K562 (cell line): ENCODE measurements around the gene GPR32. TPM values are rescaled to one million over a fixed set of nuclear protein-coding genes. Genes with fewer than 3 reads are reported as not detected.

Experiments used
- ATAC-seq: fragments of 200-7000 bp; cut with Tn5 transposase; 3 replicates; pipeline ENCODE4 v1.9.1; 2020; ENCODE audit warnings: moderate library complexity
- BruUV-seq: library from RNA; stranded (reverse); fragments of 400-500 nt; replicated peaks from 2 replicates; lab custom pipeline; 2021; lab: Mats Ljungman, UMichigan
- CTCF ChIA-PET: fragments of 300-600 bp; formaldehyde crosslinking; extraction: SDS; loops from one replicate; lab custom pipeline; 2021; ENCODE audit warnings: low intra/inter-chr PET ratio; lab: Yijun Ruan, JAX
- POLR2A ChIA-PET: fragments of 300-600, 350-650 bp; sonication (Branson Sonifier 250); formaldehyde crosslinking; extraction: SDS; loops from one replicate; lab custom pipeline; 2021; ENCODE audit warnings: antibody characterized with exemption, inconsistent platforms; lab: Yijun Ruan, JAX
- DNase-seq, 4 experiments: peaks; one replicate each; pipeline versions ENCODE4 v3.0.0 to v3.0.0-alpha.2; 2011 to 2018; ENCODE audit warnings: low spot score in 3 of 4, mixed read lengths in 3 of 4; ENCODE audit errors: extremely low read depth in 1 of 4
- FAIRE-seq: peaks from 2 replicates; lab custom pipeline; 2011; peaks lifted over from hg19 to GRCh38; lab: Jason Lieb, UNC
- H2AFZ ChIP-seq: 2 replicates; pipeline ENCODE4 v1.6.0; 2011; ENCODE audit warnings: low read depth, low read length, control low read depth, inconsistent platforms
- H3K27ac ChIP-seq: fragments of 200-600 bp; 3 replicates; pipeline ENCODE4 v1.8.0; 2011; ENCODE audit warnings: low read depth, mild to moderate bottlenecking, control low read depth, inconsistent platforms, low read length, moderate library complexity, mixed read lengths; ENCODE audit errors: extremely low read depth
- H3K27me3 ChIP-seq, 2 experiments: fragments of 300-600 bp in 1 of 2; 2 replicates in 1 of 2; 3 replicates in 1 of 2; pipeline versions ENCODE4 v1.6.0 to v1.8.0; 2011; ENCODE audit warnings: inconsistent platforms in 2 of 2, low read length in 2 of 2, mild to moderate bottlenecking in 1 of 2, mixed read lengths in 1 of 2, moderate library complexity in 1 of 2; ENCODE audit not compliant: control insufficient read depth in 2 of 2, insufficient read depth in 2 of 2
- H3K36me3 ChIP-seq: fragments of 300-600 bp; 3 replicates; pipeline ENCODE4 v1.8.0; 2011; ENCODE audit warnings: mild to moderate bottlenecking, low read length, inconsistent platforms; ENCODE audit not compliant: control insufficient read depth, insufficient read depth
- H3K4me1 ChIP-seq, 2 experiments: fragments of 200-600 bp in 1 of 2; replicated peaks in 1 of 2; 2 replicates in 1 of 2; 3 replicates in 1 of 2; pipeline versions ENCODE4 v1.5.1 to v1.8.0; 2011; ENCODE audit warnings: inconsistent platforms in 2 of 2, low read length in 2 of 2, mild to moderate bottlenecking in 1 of 2, mixed read lengths in 1 of 2, moderate library complexity in 1 of 2; ENCODE audit not compliant: control insufficient read depth in 2 of 2, insufficient read depth in 2 of 2
- H3K4me2 ChIP-seq: 2 replicates; pipeline ENCODE4 v1.6.1; 2011; ENCODE audit warnings: low read length, control low read depth, inconsistent platforms, mixed read lengths; ENCODE audit not compliant: insufficient read depth
- H3K4me3 ChIP-seq: fragments of 200-600 bp; sonication (generic), shearing (Covaris generic); 2 replicates; pipeline ENCODE4 v1.5.1; 2016; ENCODE audit warnings: control low read depth, inconsistent platforms
- H3K79me2 ChIP-seq: fragments of 200-600 bp; 3 replicates; pipeline ENCODE4 v1.8.0; 2011; ENCODE audit warnings: low read length, inconsistent platforms; ENCODE audit not compliant: control insufficient read depth, insufficient read depth
- H3K9ac ChIP-seq, 2 experiments: 2 replicates each; pipeline versions ENCODE4 v1.6.0 to v1.6.1; 2011; ENCODE audit warnings: low read depth in 2 of 2, low read length in 2 of 2, control low read depth in 1 of 2, inconsistent platforms in 1 of 2, mild to moderate bottlenecking in 1 of 2, mixed read lengths in 1 of 2; ENCODE audit not compliant: insufficient read depth in 1 of 2
- H3K9me1 ChIP-seq: one replicate; pipeline ENCODE4 v1.6.0; 2011; ENCODE audit warnings: inconsistent platforms, mild to moderate bottlenecking, low read length, moderate library complexity; ENCODE audit not compliant: control insufficient read depth, insufficient read depth
- H3K9me3 ChIP-seq: replicated peaks from 2 replicates; pipeline ENCODE4 v1.5.1; 2011; ENCODE audit warnings: low read depth, low read length, inconsistent platforms; ENCODE audit not compliant: control insufficient read depth, insufficient read depth
- H4K20me1 ChIP-seq: replicated peaks from 2 replicates; pipeline ENCODE4 v1.6.1; 2011; ENCODE audit warnings: low read length, inconsistent platforms, mixed read lengths; ENCODE audit not compliant: control insufficient read depth, insufficient read depth
- CUX1 ChIP-seq: fragments of 200-800 bp; sonication (Bioruptor generic); IDR thresholded peaks from 2 replicates; pipeline ENCODE4 v1.6.1; 2016; ENCODE audit warnings: missing genetic modification characterization, missing compliant biosample characterization
- EZH2 ChIP-seq: IDR thresholded peaks from 2 replicates; pipeline ENCODE4 v1.6.1; 2012; ENCODE audit warnings: low read depth, mild to moderate bottlenecking, inconsistent platforms, low read length, borderline replicate concordance
- RBM14 ChIP-seq: fragments of 200-400 bp; formaldehyde crosslinking; IDR thresholded peaks from 2 replicates; pipeline ENCODE4 v1.6.1; 2018; ENCODE audit warnings: low read depth, mild to moderate bottlenecking, low read length, moderate library complexity, borderline replicate concordance; ENCODE audit not compliant: insufficient read depth
- ZNF133 ChIP-seq: fragments of 250-450 bp; sonication (Bioruptor Pico); IDR thresholded peaks from 2 replicates; pipeline ENCODE4 v1.4.0; 2020; ENCODE audit warnings: mild to moderate bottlenecking
- WGBS: fragments of 100-300 bp; shearing (Covaris generic); methylation state at CpG from one replicate; pipeline ENCODE4 v1.1.6; 2016; ENCODE audit warnings: low coverage, mixed read lengths; ENCODE audit not compliant: insufficient coverage; ENCODE audit errors: missing lambda C conversion rate; 5-methylcytosine and 5-hydroxymethylcytosine counted together
- in situ Hi-C: fragments of 300-500 bp; cut with MboI; formaldehyde crosslinking; loops from 4 replicates; pipeline ENCODE4 v1.15.0; 2018; ENCODE audit warnings: inconsistent platforms, mixed read lengths
- intact Hi-C: fragments of 100-400 bp; cut with micrococcal nuclease; formaldehyde crosslinking; loops from 2 replicates; pipeline ENCODE4 v1.14.2; 2022
- polyA plus RNA-seq, 8 experiments: library from polyadenylated mRNA; depleted of rRNA in 4 of 8; stranded (reverse) in 5 of 8; unstranded in 3 of 8; fragments of >200 nt; fragmentation: Nextera tagmentation in 2 of 8; fragmentation: Illumina TruSeq in 1 of 8; extraction: Ambion mirVana in 2 of 8; extraction: Trizol in 1 of 8; gene quantifications; 2 replicates each; pipeline versions ENCODE4 v1.2.1 to v1.2.3, GENCODE V29; 2011 to 2014; ENCODE audit warnings: inconsistent platforms in 1 of 8, missing spikeins in 1 of 8
- total RNA-seq, 7 experiments: library from RNA; depleted of rRNA in 6 of 7; stranded (reverse); fragments of >200 nt in 6 of 7; fragmentation: Illumina TruSeq in 2 of 7; extraction: Trizol in 2 of 7; gene quantifications; 2 replicates each; pipeline versions ENCODE4 v1.2.1 to v1.2.3, GENCODE V29; 2011 to 2021; ENCODE audit warnings: low replicate concordance in 1 of 7

GPR32 gene
- total and polyA plus RNA-seq, 9 of the 15 experiments (the other 6 are each of a cell fraction or from before 2014, with no cell fraction given): not detected

- no TSS peak for BruUV-seq
- DNase-seq (no peak), FAIRE-seq (no peak), ATAC-seq (no peak)
- H3K79me2 ChIP-seq: no peaks in the 10 kb centered on the region
- ChIA-PET POLR2A (interaction anchor here (0.6 to 1.2 kb wide), 2 partner anchors 19 to 143 kb away, joined by 3 to 4 read pairs; no protein-coding TSS in a partner anchor), CTCF (interaction anchor here (1.5 to 4.2 kb wide), 3 partner anchors 60 to 117 kb away, joined by 3 to 91 read pairs (median 61); partner anchors contain the start of gene CLEC11A)
- no peak overlapping the region for H3K4me3 ChIP-seq
- H2AFZ ChIP-seq: no peak overlapping the region
- intact Hi-C loops (loop anchor here (5.0 kb wide), 1 partner anchor 177 kb away; no protein-coding TSS in a partner anchor), in situ Hi-C loops (loop anchor here (5.0 to 10.0 kb wide), 4 partner anchors 77 to 430 kb away; no protein-coding TSS in a partner anchor)
- H3K27me3 ChIP-seq: no peaks in the 10 kb centered on the region
- no peaks in the 10 kb centered on the region for H4K20me1 ChIP-seq
- TF ChIP-seq RBM14: no peak
- TF ChIP-seq ZNF133 (CRISPR knock-in tag): no peak
- no peak for TF ChIP-seq EZH2
- TF ChIP-seq CUX1 (CRISPR knock-in tag): no peak
- H3K36me3 ChIP-seq: no peaks in the 10 kb centered on the region
- no peak overlapping the region for H3K27ac ChIP-seq
- H3K9me1 ChIP-seq: no peaks in the 10 kb centered on the region
- WGBS: 51% methylated on average over 3 of the region's 3 CpGs
- H3K9me3 ChIP-seq: no peaks in the 10 kb centered on the region
- no peak overlapping the region for H3K4me2 ChIP-seq
- H3K4me1 ChIP-seq: peaks cover 8 to 16% of the 10 kb centered on the region in 2 experiments; a peak in 4 of 5 replicates
- no peak overlapping the region for H3K9ac ChIP-seq
Measured at GRCh38 chr19:50784710-50785109, 14.4 kb downstream of the GPR32 start.
